ENCODE results near the gene SPA17. TPM values are rescaled to one million over a fixed set of nuclear protein-coding genes. Genes with fewer than 3 reads are reported as not detected.

Gene SPA17
- total RNA-seq, 2 experiments from 2014 or later: 3.8 to 4.3 TPM

DNA sequence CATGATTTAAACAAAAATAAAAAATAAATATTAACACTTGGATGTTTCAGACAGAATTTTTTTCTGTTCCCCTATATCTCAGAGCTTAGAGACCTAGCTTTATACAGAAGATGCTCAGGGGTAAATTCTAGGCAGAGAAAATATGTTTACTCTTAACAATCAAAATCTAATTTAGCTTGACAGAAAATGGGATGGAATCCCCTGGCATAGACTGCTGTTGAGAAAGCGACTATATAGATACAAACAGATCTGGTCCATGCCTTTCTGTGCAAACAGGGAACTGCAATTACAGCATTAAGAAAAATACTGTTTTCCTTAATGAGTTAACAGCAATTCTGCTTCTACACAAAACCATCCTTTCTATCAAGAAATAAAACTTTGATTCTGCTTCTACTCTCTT is 14.7 kb upstream of the SPA17 start:
- POLR2A ChIA-PET: no interaction called here
- CTCF ChIA-PET: no interaction called here

DNA sequence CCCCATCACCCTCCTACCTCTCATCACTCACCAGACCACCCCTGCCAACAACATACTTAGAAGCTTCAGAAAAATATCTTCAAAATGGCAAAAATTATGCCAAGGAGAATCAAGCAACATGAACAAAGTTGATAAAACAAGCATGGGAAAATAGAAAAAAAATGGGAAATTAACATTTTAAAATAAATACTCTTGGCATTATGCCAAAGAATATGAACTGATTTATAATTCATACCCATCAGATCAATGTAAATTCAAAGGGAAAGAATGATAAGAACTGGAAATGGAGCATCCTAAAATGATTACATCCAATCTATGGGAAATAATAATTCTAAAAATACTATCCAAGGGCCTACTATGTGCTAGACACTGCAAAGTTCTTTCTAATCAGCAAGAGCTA is 12.2 kb upstream of the SPA17 start:
- POLR2A ChIA-PET: no interaction called here
- CTCF ChIA-PET: interaction anchor here (0.5 to 0.8 kb wide), 2 partner anchors 102 to 525 kb away, joined by 3 to 4 read pairs; no protein-coding TSS in a partner anchor

DNA sequence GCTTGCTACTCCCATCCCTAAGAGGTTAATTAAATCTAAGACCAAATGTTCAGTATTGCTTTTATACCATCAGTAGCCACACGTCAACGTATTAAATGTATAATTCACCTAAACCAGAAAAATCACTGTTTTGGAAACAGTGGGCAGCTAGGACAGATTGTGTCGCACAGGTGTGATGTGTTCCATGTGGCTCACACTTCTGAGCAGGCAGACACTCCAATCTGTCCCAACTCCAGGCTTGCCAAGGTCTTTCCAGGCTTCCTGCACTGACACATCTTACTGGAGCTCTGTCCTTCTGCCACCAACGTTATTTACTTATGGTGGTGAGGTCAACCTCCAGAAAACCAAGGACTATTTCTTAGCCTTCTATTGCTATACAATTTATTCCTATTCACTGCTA is 11.6 kb upstream of the SPA17 start:
- CTCF ChIA-PET: interaction anchor here (0.5 to 0.8 kb wide), 2 partner anchors 101 to 525 kb away, joined by 3 to 4 read pairs; no protein-coding TSS in a partner anchor
- POLR2A ChIA-PET: no interaction called here

DNA sequence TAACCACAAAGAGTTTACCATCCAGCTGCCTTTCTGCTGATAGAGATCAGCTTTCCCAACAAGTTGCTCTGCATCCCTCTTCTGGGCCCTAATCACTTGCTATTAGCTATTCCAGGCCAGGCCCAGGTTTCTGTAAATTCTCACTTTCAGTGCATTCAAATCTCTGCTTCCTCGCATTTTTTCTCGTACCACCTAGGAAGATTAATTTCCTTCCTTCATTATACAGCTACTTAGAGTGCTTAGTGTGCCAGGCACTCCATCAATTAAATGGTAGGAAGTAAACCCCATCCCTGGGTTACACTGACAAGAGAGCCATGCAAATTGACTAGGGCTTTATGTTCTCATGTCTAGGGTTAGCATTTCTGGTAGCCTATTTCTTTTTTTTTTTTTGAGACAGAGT is 9.8 kb upstream of the SPA17 start:
- POLR2A ChIA-PET: no interaction called here
- CTCF ChIA-PET: interaction anchor here (1.3 kb wide), 1 partner anchor 53 kb away, joined by 3 read pairs; no protein-coding TSS in a partner anchor

DNA sequence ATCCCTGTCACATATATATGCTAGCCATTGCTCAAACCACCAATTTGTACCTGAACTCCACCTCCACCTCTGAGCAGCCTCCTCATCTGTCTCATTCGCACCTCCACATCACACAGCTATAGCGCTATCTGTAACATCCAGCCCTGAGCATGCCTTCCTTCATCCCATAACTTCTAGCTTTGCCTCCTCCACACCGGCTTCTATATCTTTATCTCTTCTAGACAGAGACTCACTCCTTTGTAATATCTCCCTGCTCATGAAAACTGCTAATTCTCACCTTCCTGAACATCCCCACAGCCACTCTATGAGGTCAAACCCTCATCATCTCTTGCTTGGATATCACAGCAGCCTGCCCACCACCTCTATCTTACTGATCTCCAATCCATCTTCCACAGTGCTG is 6.1 kb upstream of the SPA17 start:
- CTCF ChIA-PET: interaction anchor here (0.7 kb wide), 1 partner anchor 95 kb away, joined by 4 read pairs; no protein-coding TSS in a partner anchor

DNA sequence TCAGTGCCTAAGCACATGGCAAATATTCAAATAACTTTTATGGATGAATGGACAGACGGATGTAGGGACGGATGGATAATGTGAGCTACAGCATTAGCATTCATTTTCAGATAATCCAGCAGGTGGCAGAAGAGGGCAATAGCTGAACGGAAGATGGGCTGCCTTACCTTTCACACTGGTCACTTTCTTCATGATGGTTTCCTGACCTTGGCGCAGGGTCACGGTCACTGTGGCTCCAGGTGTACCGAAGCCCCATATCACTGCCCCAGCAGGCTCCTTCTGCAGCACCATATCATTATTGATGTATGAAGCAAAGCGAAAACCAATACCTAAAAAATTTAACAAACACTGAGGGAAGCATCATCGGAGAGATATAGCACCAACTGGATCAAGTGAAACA is 4.5 kb upstream of the SPA17 start:
- POLR2A ChIA-PET: no interaction called here
- CTCF ChIA-PET: interaction anchor here (0.6 to 3.7 kb wide), 21 partner anchors 10 to 207 kb away, joined by 3 to 39 read pairs (median 4); partner anchors contain the start of genes ESAM and MSANTD2

More for the DNA sequence above, 6.1 kb upstream of the SPA17 start:
- POLR2A ChIA-PET: no interaction called here

DNA sequence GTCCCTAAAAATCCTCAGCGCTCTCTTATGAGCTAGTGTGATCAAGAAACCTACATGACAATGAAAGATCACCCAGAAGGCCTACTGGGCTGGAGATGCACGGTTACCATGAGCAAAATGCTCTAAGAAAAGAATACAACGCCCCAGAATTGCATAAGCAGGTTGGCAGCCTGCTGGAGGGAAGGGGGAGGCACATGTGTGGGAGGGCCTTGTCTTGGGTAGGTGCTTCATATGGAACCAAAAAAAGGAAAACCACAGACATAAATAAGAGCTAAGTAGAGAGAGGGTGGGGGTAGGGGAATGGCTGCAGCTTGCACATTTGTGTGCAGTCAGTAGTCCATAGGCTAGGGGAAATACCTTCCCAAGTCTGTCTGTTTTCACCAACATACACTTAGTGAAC is 3.0 kb upstream of the SPA17 start:
- POLR2A ChIA-PET: no interaction called here
- CTCF ChIA-PET: interaction anchor here (0.6 to 3.7 kb wide), 10 partner anchors 69 to 205 kb away, joined by 3 to 39 read pairs (median 4); partner anchors contain the start of genes ESAM and NRGN

DNA sequence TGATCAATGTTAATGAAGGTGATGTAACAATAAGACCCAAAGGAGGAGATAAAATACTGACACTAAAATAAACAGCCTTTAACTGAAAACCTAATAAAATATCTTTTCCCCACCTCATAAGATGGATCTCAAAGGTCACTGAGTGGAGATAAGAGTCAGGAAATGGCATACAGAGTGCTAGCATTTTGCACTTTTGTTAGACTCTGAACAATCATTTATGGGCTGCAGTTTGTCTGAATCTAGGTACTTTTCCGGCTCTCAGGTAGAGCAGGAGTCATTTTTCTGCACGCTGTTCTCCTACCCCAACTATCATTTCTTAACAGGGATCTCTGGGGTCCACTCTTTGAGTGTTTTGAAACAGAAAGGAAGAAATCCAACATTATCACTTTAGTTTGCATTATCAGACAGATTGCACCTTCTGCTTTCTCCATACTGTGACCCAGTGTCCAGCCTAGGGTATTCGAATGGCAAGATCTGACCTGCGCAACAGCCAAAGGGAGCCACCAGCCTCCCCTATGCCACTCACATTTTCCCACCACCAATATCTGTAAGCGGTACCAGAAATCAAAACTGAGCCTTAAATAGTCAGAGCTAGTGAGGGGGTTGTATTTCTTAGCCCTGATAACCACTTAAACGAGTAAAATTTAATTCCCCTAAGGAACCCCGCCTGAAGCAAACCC is 1.0 kb upstream of the SPA17 start:
- ChIA-PET CTCF (interaction anchor here (1.0 to 1.3 kb wide), 4 partner anchors 74 to 204 kb away, joined by 3 to 8 read pairs (median 4); no protein-coding TSS in a partner anchor), POLR2A (interaction anchor here (0.8 to 1.4 kb wide), 4 partner anchors 50 to 127 kb away, joined by 3 to 4 read pairs (median 4); partner anchors contain the start of genes ESAM, MSANTD2 and TBRG1)

DNA sequence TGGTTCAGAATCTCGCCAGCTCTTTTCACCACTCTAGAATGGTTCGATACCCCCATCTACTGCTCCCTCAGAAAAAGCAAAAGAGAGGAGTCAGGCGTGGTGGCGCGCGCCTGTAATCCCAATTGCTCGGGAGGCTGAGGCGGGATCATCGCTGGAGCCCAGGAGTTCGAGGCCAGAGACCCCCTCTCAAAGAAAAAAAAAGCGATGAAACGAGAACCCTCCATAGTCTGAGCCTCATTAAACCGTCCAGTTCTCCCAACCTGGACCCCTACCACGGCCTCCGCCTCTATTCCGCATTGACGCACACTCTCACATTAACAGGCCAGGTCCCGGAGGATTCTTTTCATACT is 439 bp downstream of the SPA17 start:
- CTCF ChIA-PET: interaction anchor here (0.7 to 1.3 kb wide), 3 partner anchors 54 to 202 kb away, joined by 3 to 4 read pairs (median 4); no protein-coding TSS in a partner anchor
- POLR2A ChIA-PET: interaction anchor here (0.6 to 1.4 kb wide), 4 partner anchors 51 to 126 kb away, joined by 3 to 4 read pairs (median 4); partner anchors contain the start of genes ESAM, MSANTD2, PANX3 and TBRG1

DNA sequence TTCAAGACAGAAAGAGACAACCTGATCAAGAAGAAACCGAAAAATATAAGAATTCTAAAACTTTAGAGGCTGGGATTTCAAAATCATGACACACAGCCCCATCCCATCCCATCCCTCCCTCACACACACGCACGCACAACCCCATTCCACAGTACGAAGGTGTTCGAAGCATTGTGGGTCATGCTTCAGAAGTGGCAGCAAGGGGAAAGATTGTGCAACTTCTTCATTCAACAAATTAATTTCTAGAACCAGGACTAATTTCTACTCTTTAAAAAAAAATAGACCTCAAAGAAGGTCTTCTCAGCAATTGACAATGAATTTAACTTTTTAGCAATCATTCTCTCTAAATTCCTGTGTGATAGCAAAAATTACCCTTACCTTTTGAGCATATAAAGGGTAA is 867 bp downstream of the SPA17 start:
- CTCF ChIA-PET: interaction anchor here (0.7 kb wide), 1 partner anchor 54 kb away, joined by 3 read pairs; no protein-coding TSS in a partner anchor
- POLR2A ChIA-PET: interaction anchor here (0.6 kb wide), 1 partner anchor 63 kb away, joined by 3 read pairs; the partner anchor contains the start of gene PANX3

DNA sequence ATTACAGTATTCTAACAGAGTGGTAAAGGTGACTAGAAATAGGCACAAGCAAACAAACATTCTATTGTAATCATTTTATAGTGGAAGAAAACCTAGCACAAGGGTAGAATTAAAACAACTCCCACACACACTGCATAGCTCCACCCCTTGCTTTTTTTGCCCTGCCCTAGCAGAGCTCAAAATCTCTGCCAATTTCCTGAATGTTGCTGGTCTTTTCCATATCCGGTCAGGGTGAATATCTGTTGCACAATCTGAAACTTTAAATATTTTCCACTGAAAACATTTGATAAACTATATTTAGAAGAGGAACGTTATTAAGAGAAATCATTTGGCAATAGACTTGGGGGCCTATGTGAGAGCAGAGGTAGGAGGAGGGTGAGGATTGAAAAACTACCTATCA is 2.7 kb downstream of the SPA17 start:
- CTCF ChIA-PET: interaction anchor here (1.0 kb wide), 1 partner anchor 85 kb away, joined by 3 read pairs; no protein-coding TSS in a partner anchor

DNA sequence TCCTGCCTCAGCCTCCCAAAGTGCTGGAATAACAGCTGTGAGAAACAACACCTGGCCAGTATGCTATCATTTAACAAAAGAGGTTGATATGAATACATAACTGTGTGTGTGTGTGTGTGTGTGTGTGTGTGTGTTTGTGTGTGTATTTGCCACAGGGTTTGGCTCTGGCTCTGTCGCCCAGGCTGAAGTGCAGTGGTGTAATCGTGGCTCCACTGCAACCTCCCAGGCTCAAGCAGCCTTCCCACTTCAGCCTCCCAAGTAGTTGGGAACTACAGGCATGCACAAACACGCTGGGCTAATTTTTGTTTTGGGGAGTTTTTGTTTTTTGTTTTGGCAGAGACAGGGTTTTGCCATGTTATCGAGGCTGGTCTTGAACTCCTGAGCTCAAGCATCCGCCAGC is 4.7 kb downstream of the SPA17 start:
- ChIA-PET POLR2A (no interaction called here), CTCF (interaction anchor here (0.7 to 1.5 kb wide), 2 partner anchors 120 to 608 kb away, joined by 3 read pairs; no protein-coding TSS in a partner anchor)

More for the DNA sequence above, 2.7 kb downstream of the SPA17 start:
- POLR2A ChIA-PET: no interaction called here

DNA sequence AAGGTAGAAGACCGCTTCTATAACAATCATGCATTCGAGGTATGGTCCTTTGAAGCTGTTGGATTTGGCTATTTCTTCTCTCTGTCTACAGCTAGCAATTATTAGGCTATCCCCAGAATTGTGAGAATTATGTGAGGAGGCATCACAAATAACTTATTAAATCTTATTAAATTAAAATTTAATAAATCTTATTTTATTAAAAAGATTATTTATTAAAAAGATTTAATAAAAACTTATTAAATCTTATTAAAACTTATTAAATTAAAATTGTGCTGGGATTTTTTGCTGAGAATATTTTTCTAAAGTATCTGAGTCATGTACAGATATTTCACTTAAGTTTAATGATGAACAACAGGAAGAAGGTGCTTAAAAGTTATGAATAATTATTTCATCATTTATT is 7.7 kb downstream of the SPA17 start:
- CTCF ChIA-PET: no interaction called here
- POLR2A ChIA-PET: no interaction called here

DNA sequence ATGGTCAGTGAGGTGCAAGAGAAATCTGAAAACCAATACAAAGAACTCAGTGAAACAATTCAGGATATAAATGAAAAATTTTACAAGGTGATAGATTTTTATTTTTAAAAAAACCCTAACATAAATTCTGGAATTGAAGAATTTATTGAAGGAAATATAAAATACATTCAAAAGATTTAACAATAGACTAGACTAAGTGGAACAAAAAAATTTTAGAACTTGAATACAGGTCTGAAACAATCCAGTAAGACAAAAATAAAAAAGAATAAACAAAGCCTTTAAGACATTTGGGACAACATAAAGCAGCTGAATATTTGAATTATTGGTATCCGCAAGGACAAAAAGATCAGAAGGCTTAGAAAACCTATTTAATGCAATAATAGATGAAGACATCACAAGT is 8.7 kb downstream of the SPA17 start:
- CTCF ChIA-PET: interaction anchor here (0.6 kb wide), 1 partner anchor 442 kb away, joined by 3 read pairs; no protein-coding TSS in a partner anchor
- POLR2A ChIA-PET: interaction anchor here (0.6 kb wide), 1 partner anchor 271 kb away, joined by 3 read pairs; no protein-coding TSS in a partner anchor

DNA sequence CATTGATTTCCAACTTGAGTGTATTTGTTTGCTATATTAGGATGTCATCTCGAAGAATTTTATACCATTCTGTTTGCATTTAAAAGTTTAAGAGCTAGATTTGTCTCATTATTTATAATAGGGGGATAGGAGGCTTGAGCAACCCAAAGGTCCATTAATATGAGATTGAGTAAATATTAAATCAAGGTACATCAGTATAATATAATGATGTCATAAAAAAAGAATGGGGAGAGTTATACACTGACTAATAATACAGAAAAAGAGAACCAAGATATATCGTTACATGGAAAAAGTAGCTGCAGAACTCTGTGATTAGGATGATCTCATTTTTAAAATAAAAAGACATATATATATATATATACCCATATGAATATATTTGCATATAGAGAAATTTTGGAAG is 19.4 kb downstream of the SPA17 start:
- POLR2A ChIA-PET: no interaction called here
- CTCF ChIA-PET: no interaction called here

DNA sequence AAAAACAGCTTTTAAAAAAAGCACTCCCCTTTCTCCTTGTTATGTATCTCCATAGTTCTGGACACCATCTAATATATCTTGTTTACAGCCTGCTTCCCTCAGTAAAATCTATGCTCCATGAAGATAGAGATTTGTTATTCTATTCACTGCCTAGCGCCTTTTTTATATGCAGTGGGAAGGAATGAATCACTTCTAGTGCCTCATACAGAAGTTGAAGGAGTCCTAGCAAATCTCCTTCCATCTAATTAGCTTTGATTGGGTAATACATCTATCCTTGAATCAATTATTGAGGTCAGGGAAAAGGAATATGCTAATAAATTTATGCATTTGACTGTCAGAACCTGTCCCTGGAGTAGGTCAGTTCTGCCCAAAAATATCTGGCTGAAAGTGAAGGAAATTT is 25.8 kb downstream of the SPA17 start:
- CTCF ChIA-PET: interaction anchor here (0.6 kb wide), 1 partner anchor 808 kb away, joined by 3 read pairs; no protein-coding TSS in a partner anchor
- POLR2A ChIA-PET: no interaction called here

DNA sequence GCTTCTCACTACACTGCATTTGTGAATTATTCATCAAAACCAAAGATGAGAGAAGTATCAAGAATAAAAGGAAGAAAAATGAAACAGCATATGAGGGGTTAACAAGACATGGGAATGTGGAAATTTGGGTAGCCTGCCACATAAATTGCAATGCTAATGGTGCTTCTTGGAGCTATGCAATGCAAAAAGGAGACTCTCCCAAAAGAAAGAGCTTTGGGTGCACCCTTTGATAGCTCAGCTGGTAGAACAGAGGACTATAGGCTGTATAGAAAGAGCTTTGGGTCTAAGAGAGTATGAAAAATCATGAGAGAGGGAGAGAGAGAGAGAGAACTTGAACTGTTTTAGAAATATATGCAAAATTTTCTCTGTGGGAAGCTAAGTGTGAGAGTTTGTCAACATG is 26.3 kb downstream of the SPA17 start:
- ChIA-PET CTCF (interaction anchor here (1.1 kb wide), 1 partner anchor 40 kb away, joined by 3 read pairs; the partner anchor contains the start of gene NRGN), POLR2A (no interaction called here)

DNA sequence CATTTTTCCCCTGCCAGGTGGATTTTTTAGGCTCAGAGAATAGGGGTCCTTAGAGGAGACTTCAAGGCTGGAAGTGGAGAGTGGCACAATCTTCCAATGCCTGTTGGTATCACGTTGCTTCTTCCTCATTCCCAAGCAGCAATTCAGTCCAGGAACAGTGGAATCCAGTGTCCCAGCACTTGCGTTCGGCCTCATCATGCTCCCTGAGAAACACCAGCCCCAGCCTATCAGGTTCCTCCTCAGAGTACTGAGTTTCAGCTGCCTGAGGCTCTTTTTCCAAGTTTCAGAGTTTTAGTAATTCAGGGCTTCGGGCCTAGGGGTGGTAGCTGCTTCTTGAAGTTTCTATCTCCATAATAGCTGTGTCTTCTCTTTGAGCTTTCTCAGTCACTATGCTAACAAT is 34.1 kb downstream of the SPA17 start:
- ChIA-PET CTCF (no interaction called here), POLR2A (no interaction called here)

DNA sequence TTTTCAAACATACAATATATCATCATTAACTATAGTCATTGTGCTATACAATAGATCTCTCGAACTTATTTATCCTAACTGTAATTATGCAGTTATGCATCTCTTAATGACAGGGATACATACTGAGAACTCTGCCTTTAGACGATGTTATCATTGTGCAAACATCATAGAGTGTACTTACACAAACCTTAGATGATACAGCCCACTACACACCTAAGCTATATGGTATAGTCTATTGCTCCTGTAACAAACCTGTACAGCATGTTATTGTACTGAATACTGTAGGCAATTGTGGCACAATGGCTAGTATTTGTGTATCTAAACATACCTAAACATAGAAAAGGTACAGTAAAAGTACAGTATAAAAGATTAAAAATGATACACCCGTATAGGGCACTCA is 38.7 kb downstream of the SPA17 start:
- CTCF ChIA-PET: no interaction called here
- POLR2A ChIA-PET: no interaction called here

DNA sequence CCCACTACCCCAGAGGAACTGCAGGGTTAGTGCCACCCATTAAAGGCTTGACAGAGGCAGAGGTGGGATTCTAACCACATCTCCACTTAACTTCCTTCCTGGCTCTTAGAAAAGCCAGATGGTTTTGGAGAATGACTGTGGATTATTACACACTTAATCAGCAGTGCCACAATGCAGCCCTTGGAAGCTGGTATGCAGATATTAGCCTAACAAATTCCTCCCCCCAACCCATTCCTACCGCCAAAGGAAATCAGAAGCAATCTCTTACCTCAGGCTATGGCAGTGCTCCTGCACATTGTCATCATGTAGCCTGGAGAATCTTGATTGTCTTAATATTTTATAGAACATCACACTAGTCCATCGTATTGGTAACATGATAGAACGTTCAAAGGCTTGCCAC is 42.9 kb downstream of the SPA17 start:
- CTCF ChIA-PET: interaction anchor here (1.0 kb wide), 1 partner anchor 53 kb away, joined by 3 read pairs; no protein-coding TSS in a partner anchor

DNA sequence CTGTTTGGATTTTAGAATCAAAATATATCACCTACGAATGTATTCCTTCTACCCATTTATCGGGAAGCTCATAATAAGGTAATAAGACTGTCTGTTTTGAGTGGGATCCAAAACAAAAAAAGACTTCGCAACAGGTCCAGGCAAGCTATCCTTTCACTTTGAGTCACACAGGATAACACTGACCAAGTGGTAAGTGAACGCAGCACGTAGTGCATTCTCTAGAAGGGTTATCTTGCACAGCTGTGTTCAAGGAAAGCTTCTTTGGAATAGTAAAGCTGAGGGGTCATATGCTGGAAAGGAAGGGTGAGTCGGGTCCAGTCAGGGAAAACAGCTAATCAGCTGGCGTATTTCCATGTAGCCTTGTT is 43.7 kb downstream of the SPA17 start:
- ChIA-PET CTCF (no interaction called here), POLR2A (no interaction called here)

More for the DNA sequence above, 42.9 kb downstream of the SPA17 start:
- POLR2A ChIA-PET: no interaction called here
